ENCODE results near the gene PIAS1.

DNA sequence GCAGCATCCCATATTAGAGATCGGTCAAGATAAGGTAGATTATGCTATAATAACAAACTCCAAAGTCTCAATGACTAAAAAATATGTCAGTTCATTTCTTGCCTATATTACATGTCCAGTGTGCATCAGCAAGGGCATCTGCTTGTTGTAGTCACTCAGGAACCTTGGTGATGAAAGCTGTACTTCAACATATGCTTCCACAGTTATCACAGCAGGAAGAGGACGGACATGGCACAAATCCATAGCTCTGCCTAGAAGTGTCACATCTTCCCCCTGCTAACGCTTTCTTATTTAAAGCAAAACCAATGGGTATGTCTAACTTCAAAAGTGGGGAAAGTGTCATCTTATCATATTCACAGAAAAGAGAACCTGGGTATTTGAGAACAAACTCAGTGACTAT lies 20.0 kb upstream of the PIAS1 start:
- TF ChIP-seq, protein P1, sequence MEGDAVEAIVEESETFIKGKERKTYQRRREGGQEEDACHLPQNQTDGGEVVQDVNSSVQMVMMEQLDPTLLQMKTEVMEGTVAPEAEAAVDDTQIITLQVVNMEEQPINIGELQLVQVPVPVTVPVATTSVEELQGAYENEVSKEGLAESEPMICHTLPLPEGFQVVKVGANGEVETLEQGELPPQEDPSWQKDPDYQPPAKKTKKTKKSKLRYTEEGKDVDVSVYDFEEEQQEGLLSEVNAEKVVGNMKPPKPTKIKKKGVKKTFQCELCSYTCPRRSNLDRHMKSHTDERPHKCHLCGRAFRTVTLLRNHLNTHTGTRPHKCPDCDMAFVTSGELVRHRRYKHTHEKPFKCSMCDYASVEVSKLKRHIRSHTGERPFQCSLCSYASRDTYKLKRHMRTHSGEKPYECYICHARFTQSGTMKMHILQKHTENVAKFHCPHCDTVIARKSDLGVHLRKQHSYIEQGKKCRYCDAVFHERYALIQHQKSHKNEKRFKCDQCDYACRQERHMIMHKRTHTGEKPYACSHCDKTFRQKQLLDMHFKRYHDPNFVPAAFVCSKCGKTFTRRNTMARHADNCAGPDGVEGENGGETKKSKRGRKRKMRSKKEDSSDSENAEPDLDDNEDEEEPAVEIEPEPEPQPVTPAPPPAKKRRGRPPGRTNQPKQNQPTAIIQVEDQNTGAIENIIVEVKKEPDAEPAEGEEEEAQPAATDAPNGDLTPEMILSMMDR (IDR thresholded peaks at IDR 0.05), result no peak
- no peak for TF ChIP-seq POLR2A (IDR thresholded peaks at IDR 0.05)

Data from body of pancreas (tissue), 4 donors.